Spleen (tissue), 11 donors: ENCODE data around the gene ARHGDIB. TPM values are rescaled to one million over a fixed set of nuclear protein-coding genes. Genes with fewer than 3 reads are reported as not detected.

Source experiments
- DNase-seq: peaks from one replicate; pipeline ENCODE4 v3.0.0-alpha.2; 2020
- H3K27ac ChIP-seq, 8 donors: fragments of 200-600 bp; sonication (generic) in 7 of 8; 1 replicate in 4 of 8; 2 replicates in 4 of 8; pipeline versions ENCODE4 v1.5.0 to v1.8.0; 2016 to 2021; ENCODE audit warnings: inconsistent platforms in 4 of 8, mild to moderate bottlenecking in 4 of 8, moderate library complexity in 1 of 8
- H3K27me3 ChIP-seq, 7 donors: fragments of 200-600 bp; sonication (generic) in 6 of 7; replicated peaks in 1 of 7; 1 replicate in 4 of 7; 2 replicates in 3 of 7; pipeline versions ENCODE4 v1.5.0 to v1.8.0; 2016 to 2021; ENCODE audit warnings: inconsistent platforms in 3 of 7, mild to moderate bottlenecking in 1 of 7
- H3K36me3 ChIP-seq, 6 donors: fragments of 200-600 bp; sonication (generic) in 5 of 6; 1 replicate in 4 of 6; 2 replicates in 2 of 6; pipeline versions ENCODE4 v1.5.0 to v1.8.0; 2016 to 2021; ENCODE audit warnings: inconsistent platforms in 2 of 6
- H3K4me1 ChIP-seq, 6 donors: fragments of 200-600 bp; sonication (generic) in 5 of 6; 1 replicate in 3 of 6; 2 replicates in 3 of 6; pipeline versions ENCODE4 v1.5.0 to v1.8.0; 2016 to 2021; ENCODE audit warnings: inconsistent platforms in 3 of 6
- H3K4me3 ChIP-seq, 8 donors: fragments of 200-600 bp; sonication (generic) in 7 of 8; 1 replicate in 4 of 8; 2 replicates in 4 of 8; pipeline versions ENCODE4 v1.5.0 to v1.8.0; 2016 to 2021; ENCODE audit warnings: inconsistent platforms in 4 of 8, mild to moderate bottlenecking in 4 of 8, moderate library complexity in 2 of 8
- H3K9me3 ChIP-seq, 8 donors: fragments of 200-600 bp; sonication (generic) in 7 of 8; 1 replicate in 4 of 8; 2 replicates in 4 of 8; pipeline versions ENCODE4 v1.5.0 to v1.8.0; 2016 to 2021; ENCODE audit warnings: inconsistent platforms in 4 of 8
- CTCF ChIP-seq, 11 experiments: fragments of 200-600 bp in 7 of 11; fragments of 450-650 bp in 4 of 11; sonication (generic) in 4 of 11; IDR thresholded peaks in 8 of 11; conservative IDR thresholded peaks in 3 of 11; 1 replicate in 7 of 11; 2 replicates in 4 of 11; pipeline versions ENCODE4 v1.4.0 to v1.8.0; 2016 to 2021; ENCODE audit warnings: antibody characterized with exemption in 11 of 11, inconsistent platforms in 4 of 11, mild to moderate bottlenecking in 1 of 11
- POLR2A ChIP-seq, 3 donors: fragments of 450-650 bp; IDR thresholded peaks; one replicate each; pipeline ENCODE4 v1.5.1; 2017; ENCODE audit warnings: antibody characterized with exemption in 3 of 3, mild to moderate bottlenecking in 1 of 3
- POLR2AphosphoS5 ChIP-seq, 3 donors: sonication (generic); formaldehyde crosslinking; IDR thresholded peaks; one replicate each; pipeline ENCODE4 v1.5.1; 2017; ENCODE audit warnings: antibody characterized with exemption in 3 of 3
- WGBS, 5 donors: extraction: QIAGEN DNeasy Blood & Tissue Kit in 3 of 5; methylation state at CpG; one replicate each; pipeline versions ENCODE4 v1.1.5 to v1.1.7; 2013 to 2018; 5-methylcytosine and 5-hydroxymethylcytosine counted together
- intact Hi-C: fragments of 100-400 bp; cut with DNase I; formaldehyde crosslinking; loops from one replicate; pipeline ENCODE4 v1.15.0; 2023; ENCODE audit warnings: low total_unique reads
- polyA plus RNA-seq, 3 donors: library from polyadenylated mRNA; stranded (reverse); fragments of 200-250 nt; gene quantifications; one replicate each; pipeline ENCODE4 v1.2.1, GENCODE V29; 2013
- total RNA-seq, 7 donors: library from RNA; depleted of rRNA in 3 of 7; stranded (reverse); fragments of >200 nt in 3 of 7; fragmentation: NEBNext Ultra II Directional in 4 of 7; extraction: Animal tissue kit (Norgen Biotek cat#: 25700) in 4 of 7; gene quantifications; one replicate each; pipeline versions ENCODE4 v1.1.0 to v1.2.1, GENCODE V29; 2016 to 2021
- donor health status: healthy with polysubstance abuse.
- donor health status: DM: no; HTN: no; CAD: no; lungs with moderate emphysema.
- donor health status: DM: no; HTN: no; CAD: no.
- donor health status: Bipolar disorder and iron deficiency.
- donor health status: healthy.
- donor health status: DM: no; HTN: no; CAD: no.
- donor health status: DM: yes; HTN: yes; CAD: no.

The ARHGDIB gene
- total and polyA plus RNA-seq, 10 donors = 537 to 1,063 (median 786) TPM

GRCh38 chr12:14979468-14979867 is 18.1 kb upstream of the ARHGDIB start:
- Histone ChIP-seq H3K27ac (peak overlapping the region in 2 of 8 donors; percentile 14 to 85), H3K4me3 (no peak overlapping the region), H3K9me3 (no peaks in the 10 kb centered on the region), H3K27me3 (no peaks in the 10 kb centered on the region), H3K36me3 (no peaks in the 10 kb centered on the region), H3K4me1 (peaks cover 0 to 87% (median 34%) of the 10 kb centered on the region in 6 donors)
- no peak for DNase-seq
- intact Hi-C loops = no loop called here
- TF ChIP-seq CTCF (IDR thresholded peaks at IDR 0.05 in 8 of 11, conservative IDR thresholded peaks at IDR 0.05 in 3 of 11) = no peak

GRCh38 chr12:14976658-14977057 is 15.3 kb upstream of the ARHGDIB start:
- Histone ChIP-seq H3K27me3 (no peaks in the 10 kb centered on the region), H3K4me1 (peaks cover 0 to 71% (median 21%) of the 10 kb centered on the region in 6 donors), H3K36me3 (no peaks in the 10 kb centered on the region), H3K4me3 (no peak overlapping the region), H3K9me3 (no peaks in the 10 kb centered on the region), H3K27ac (peak overlapping the region in 1 of 8 donors; percentile 51)
- WGBS, 5 donors = 60 to 84% (median 70%) methylated on average over 3 of the region's 3 CpGs
- no peak for DNase-seq
- TF ChIP-seq CTCF (IDR thresholded peaks at IDR 0.05 in 8 of 11, conservative IDR thresholded peaks at IDR 0.05 in 3 of 11) (no peak), POLR2A (IDR thresholded peaks at IDR 0.05) (no peak), POLR2AphosphoS5 (IDR thresholded peaks at IDR 0.05) (no peak)
- intact Hi-C loops = no loop called here

GRCh38 chr12:14975457-14975856 is 14.1 kb upstream of the ARHGDIB start:
- no peak for TF ChIP-seq POLR2AphosphoS5 (IDR thresholded peaks at IDR 0.05)
- TF ChIP-seq POLR2A (IDR thresholded peaks at IDR 0.05) = no peak
- TF ChIP-seq CTCF (IDR thresholded peaks at IDR 0.05 in 8 of 11, conservative IDR thresholded peaks at IDR 0.05 in 3 of 11) = no peak
- Histone ChIP-seq H3K27ac (peak overlapping the region in 3 of 8 donors; percentile 15 to 51 (median 29)), H3K4me3 (no peak overlapping the region), H3K27me3 (no peaks in the 10 kb centered on the region), H3K36me3 (no peaks in the 10 kb centered on the region), H3K4me1 (peaks cover 0 to 59% (median 15%) of the 10 kb centered on the region in 6 donors), H3K9me3 (no peaks in the 10 kb centered on the region)
- intact Hi-C loops = no loop called here
- 56 to 85% (median 74%) methylated on average over 4 of the region's 4 CpGs for WGBS, 5 donors
- peak; percentile 62 for DNase-seq

- no peaks in the 10 kb centered on the region for H3K36me3 ChIP-seq
- no peak for DNase-seq
- TF ChIP-seq CTCF (IDR thresholded peaks at IDR 0.05 in 8 of 11, conservative IDR thresholded peaks at IDR 0.05 in 3 of 11) (no peak), POLR2A (IDR thresholded peaks at IDR 0.05) (no peak), POLR2AphosphoS5 (IDR thresholded peaks at IDR 0.05) (no peak)
- intact Hi-C loops = no loop called here
- no peak overlapping the region for H3K27ac ChIP-seq
- no peaks in the 10 kb centered on the region for H3K9me3 ChIP-seq
- H3K27me3 ChIP-seq = no peaks in the 10 kb centered on the region
- H3K4me3 ChIP-seq = no peak overlapping the region
- peaks cover 0 to 51% (median 7%) of the 10 kb centered on the region in 6 donors for H3K4me1 ChIP-seq
- WGBS, 5 donors = 82 to 92% (median 87%) methylated on average over 3 of the region's 3 CpGs
Measured at GRCh38 chr12:14974633-14975032, 13.2 kb upstream of the ARHGDIB start.
